COR-L47 (cell line): Measurements from ENCODE around the gene NAA30.

Experiments
- DNase-seq: peaks from one replicate; lab custom pipeline; 2025; lab: John Stamatoyannopoulos, UW

Gene NAA30

GRCh38 chr14:57400556-57401494 is 10.4 kb downstream of the NAA30 start:
- DNase-seq = no peak

GRCh38 chr14:57401501-57401900 is 11.1 kb downstream of the NAA30 start:
- DNase-seq = no peak

GRCh38 chr14:57402173-57402852 is 11.9 kb downstream of the NAA30 start:
- no peak for DNase-seq

GRCh38 chr14:57403521-57403864 is 13.1 kb downstream of the NAA30 start:
- DNase-seq = no peak

- DNase-seq = no peak
These were observed 15.2 kb downstream of the NAA30 start for GRCh38 chr14:57405562-57405961.

GRCh38 chr14:57408037-57408436 is 17.7 kb downstream of the NAA30 start:
- DNase-seq = no peak

- no peak for DNase-seq
These were observed 18.2 kb downstream of the NAA30 start for GRCh38 chr14:57408634-57409033.

- DNase-seq = no peak
These were observed 22.0 kb downstream of the NAA30 start for GRCh38 chr14:57412341-57412740.

- no peak for DNase-seq
These were observed 23.5 kb downstream of the NAA30 start for GRCh38 chr14:57413849-57414248.

- no peak for DNase-seq
These were observed 26.8 kb downstream of the NAA30 start for GRCh38 chr14:57417228-57417627.

- no peak for DNase-seq
These were observed 28.6 kb downstream of the NAA30 start for GRCh38 chr14:57418999-57419398.

- DNase-seq = no peak
These were observed 29.6 kb downstream of the NAA30 start for GRCh38 chr14:57420033-57420432.

- no peak for DNase-seq
These were observed 30.6 kb downstream of the NAA30 start for GRCh38 chr14:57420986-57421385.

GRCh38 chr14:57435923-57436322 is 45.5 kb downstream of the NAA30 start:
- no peak for DNase-seq

GRCh38 chr14:57461777-57462320 is 71.5 kb downstream of the NAA30 start:
- no peak for DNase-seq

- no peak for DNase-seq
These were observed 72.2 kb downstream of the NAA30 start for GRCh38 chr14:57462551-57462950.

GRCh38 chr14:57464008-57464730 is 73.8 kb downstream of the NAA30 start:
- no peak for DNase-seq
